HG03442 (cell line): ENCODE measurements around the gene OR7G2.
"Not testable (repeated sequence)": the region's sequence is repeated elsewhere in the genome, so short reads cannot be mapped to it uniquely, and the experiment has no call there.

ENCODE experiments used
- ATAC-seq: cut with Tn5 transposase; IDR thresholded peaks from one replicate; pipeline ENCODE4 v1.9.1; 2021; ENCODE audit warnings: mild to moderate bottlenecking, moderate library complexity; ENCODE audit not compliant: unreplicated experiment

The OR7G2 gene

DNA sequence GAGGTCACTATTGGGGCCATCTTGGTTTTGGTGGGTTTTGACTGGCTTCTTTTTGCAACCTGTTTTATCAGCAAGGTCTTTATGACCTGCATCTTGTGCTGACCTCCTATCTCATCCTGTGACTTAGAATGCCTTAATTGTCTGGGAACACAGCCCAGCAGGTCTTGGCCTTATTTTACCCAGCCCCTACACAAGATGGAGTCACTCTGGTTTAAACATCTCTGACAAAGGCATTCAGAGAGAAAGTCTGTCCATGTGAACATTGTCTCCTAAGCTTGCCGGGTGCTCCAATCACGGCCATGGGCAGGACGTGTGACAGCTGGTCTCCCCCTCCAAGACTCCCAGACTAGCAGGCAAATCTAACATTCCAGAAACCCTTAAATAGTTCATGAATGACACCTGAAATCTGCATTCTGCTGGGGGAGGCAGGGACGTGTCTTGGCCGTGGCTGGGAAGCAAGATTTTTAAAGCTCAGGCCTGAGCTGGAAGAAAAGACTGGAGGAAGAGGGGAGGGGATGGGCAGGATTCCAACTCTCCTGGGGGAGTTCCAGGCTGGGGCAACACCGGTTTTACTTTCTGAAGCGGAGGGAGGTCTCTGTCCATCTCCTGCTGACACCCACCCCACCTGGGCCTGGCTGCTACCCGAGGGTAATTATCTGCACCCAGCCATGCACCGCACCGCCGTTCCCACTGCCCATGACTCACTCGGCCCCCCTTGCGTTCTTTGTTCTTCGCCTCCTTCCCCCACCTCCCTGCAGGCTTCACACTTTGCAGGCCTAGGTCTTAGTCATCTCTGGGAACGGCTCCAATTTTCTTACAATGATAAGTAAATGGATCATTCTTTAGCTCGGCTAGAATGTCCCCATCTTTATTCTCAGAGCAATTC is 32.0 kb downstream of the OR7G2 start:
- ATAC-seq, result no peak

DNA sequence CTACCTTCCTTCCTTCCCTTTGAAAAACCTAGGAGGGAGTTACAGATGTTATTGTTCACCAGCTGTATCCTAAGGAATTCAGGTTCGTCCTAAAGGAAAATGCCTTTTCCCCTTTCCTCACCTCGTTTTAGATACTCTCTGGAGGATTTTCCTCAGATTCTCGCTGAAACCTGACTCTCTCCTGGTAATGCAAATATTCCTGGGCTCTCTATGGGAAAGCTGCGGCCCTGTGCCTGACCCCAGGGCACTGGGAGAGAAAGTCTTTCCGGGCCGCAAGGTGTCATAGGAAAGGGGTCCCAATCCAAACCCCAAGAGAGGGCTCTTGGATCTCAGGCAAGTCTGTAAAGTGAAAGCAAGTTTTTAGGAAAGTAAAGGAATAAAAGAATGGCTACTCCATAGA is 33.5 kb downstream of the OR7G2 start:
- ATAC-seq, result no peak

DNA sequence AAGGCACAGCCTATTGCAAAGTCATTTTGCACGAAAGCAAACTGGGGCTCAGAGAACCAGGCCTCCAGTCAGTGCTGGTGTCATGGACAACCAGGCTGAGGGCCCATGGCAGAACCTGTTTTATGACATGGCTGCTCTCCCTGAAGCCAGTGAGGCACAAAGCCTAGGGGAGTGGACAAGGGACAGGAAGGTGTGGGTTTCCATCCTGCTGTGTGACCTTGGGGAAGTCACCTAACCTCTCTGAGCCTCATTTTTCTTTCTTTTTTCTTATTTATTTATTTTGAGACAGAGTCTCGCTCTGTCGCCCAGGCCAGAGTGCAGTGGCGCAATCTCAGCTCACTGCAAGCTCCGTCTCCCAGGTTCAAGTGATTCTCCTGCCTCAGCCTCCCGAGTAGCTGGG is 35.6 kb downstream of the OR7G2 start:
- ATAC-seq, result not testable (repeated sequence)

DNA sequence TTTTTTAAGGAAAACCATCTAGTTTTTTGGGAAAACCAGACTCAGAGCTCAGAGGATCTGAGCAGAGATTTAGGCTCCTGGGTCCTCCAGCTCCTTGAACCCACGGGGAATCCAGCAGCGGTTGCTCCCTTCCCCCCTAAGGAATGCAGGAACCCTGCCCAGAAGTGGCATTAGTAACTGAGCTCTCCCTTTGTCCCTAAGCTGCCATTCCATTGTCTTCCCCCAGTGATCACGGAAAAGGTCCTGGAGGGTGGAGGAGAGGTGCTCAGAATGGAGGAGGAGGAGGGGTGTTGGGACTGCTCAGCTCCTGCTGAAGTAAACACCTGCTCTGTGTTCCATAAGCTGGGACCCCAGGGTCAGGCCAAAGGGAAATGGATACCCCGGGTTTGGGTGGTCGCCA is 37.2 kb downstream of the OR7G2 start:
- ATAC-seq, result no peak

DNA sequence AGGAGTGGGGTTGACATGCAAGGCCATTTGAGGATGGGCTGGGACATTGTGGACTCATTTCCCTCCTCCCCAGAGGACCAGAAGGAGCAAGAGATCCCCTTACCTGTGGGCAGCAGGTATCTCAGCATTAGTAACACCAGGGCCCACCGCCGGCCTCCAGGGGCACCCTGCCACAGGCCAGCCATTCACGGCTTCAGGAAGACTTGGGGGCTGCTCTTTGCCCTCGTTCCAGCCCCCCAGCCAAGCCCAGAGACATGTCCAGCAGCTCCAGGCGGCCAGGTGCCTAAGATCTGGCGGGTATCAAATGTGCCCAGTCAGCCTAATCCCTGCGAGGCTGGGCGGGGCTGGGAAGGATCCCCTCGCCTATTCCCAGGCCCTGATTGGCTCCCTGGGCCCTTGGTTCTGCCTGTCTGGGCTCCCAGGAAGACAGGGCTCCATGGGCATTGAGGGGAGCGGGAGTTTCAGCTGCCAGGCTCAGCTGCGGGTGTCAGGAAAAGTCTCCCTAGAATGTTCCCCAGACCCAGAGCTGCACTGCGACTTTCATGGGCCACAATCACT is 41.7 kb downstream of the OR7G2 start:
- no peak for ATAC-seq

DNA sequence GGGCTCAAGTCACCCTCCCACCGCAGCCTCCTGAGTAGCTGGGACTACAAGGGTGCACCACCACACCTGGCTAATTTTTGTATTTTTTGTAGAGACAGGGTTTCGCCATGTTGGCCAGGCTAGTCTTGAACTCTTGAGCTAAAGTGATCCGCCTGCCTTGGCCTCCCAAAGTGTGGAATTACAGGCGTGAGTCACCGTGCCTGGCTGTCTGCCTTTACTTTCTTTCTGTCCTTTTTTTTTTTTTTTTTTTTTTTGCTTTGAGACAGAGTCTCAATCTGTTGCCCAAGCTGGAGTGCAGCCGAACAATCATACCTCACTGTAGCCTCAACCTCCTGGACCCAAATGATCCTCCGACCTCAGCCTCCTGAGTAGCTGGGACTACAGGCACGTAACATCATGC is 45.4 kb downstream of the OR7G2 start:
- ATAC-seq, result no peak

DNA sequence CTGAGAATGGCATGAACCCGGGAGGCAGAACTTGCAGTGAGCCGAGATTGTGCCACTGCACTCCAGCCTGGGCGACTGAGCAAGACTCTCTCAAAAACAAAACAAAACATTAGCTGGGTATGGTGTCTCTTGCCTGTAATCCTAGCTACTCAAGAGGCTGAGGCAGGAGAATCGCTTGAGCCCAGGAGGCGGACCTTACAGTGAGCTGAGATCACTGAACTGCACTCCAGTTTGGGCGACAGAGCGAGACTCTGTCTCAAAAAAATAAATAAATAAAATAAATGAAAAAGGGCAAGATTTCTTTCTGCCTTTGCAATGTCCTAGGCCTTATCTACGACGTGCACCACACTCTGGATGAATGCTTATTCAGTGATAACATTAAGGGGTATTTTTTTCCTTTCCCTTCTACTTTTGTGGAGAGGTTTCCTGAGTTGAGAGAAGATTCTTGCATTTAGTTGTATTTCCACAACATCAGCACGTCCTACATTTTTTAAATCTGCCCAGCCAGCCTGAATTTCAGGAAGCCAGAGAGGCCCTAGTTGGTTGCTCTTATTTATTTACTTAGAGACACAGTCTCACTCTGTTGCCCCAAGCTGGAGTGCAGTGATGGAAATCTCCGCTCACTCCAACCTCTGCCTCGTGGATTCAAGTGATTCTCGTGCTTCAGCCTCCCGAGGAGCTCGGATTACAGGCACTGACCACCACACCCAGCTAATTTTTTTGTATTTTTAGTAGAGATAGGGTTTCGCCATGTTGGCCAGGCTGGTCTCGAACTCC is 46.5 kb downstream of the OR7G2 start:
- ATAC-seq, result no peak

DNA sequence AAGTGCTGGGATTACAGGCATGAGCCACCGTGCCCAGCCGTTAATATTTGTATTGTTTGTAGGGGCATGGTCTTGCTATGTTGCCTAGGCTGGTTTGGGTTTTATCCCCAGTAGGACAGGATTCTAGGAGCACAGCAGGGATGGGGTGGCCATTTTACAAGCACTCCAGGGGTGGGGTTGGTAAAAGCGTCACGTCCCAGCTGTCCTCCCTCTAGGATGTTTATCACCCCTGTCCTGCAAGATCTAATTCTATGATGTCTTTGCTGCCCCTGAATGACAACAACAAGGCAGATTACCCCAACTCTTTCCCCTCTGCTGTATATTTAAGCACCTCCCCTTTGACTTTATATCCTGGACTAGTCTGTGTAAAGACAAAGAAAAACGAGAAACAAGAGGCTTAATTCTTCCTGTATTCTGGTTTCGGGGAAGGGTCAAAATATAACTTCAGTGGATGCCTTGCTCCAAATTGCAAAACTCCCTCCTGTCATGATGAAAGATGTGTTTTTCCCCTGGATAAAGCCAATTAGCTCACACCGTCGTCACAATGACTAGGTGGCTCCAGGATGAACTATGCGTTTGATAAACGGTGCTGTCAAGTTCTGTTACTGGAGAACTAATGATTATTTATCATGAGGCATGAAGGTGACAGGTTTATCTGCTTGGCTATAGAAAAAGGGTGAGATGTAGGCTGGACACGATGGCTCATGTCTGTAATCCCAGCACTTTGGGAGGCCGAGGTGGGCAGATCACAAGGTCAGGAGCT is 48.2 kb downstream of the OR7G2 start:
- ATAC-seq, result no peak

DNA sequence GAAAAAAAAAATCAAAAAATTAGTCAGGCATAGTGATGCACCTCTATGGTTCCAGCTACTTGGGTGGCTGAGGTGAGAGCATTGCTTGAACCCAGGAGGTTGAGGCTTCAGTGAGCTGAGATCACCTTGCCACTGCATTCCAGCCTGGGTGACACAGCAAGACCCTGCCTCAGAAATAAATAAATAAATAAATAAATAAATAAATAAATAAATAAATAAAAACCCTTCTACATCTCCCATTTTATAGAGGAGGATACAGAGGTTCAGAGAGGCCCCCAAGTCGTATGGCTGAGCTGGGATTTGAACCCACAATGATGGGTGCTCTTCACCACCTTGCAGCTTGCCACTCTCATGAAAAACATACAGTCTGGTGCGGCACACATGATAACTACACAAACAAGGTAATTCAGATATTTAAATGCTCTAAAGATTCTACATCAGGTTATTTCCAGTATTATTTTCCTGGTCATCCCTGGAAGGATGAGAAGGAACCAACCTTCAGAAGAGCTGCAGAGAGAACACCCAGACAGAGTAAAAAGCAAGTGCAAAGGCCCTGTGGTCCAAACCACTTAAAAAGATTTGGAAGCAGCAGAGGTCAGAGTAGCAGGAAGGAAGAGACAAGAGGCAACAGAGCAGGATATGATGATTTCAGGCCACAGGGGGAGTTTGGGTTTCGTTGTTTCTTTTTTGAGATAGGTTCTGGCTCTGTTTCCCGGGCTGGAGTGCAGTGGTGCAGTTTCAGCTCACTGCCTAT is 49.6 kb downstream of the OR7G2 start:
- ATAC-seq, result no peak

DNA sequence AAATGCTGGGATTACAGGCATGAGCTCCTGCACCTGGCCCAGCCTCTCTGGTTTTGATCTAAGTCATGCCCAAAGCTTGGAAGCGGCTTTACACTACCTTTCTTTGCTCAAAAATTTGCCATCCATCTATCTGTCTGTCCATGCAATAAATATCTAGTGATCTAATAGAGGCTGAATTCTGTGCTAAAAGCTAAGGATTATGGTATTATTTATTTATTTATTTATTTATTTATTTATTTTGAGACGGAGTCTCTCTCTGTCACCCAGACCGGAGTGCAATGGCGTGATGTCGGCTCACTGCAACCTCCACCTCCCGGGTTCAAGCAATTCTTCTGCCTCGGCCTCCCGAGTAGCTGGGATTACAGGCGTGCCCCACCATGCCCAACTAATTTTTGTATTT is 51.1 kb downstream of the OR7G2 start:
- not testable (repeated sequence) for ATAC-seq

DNA sequence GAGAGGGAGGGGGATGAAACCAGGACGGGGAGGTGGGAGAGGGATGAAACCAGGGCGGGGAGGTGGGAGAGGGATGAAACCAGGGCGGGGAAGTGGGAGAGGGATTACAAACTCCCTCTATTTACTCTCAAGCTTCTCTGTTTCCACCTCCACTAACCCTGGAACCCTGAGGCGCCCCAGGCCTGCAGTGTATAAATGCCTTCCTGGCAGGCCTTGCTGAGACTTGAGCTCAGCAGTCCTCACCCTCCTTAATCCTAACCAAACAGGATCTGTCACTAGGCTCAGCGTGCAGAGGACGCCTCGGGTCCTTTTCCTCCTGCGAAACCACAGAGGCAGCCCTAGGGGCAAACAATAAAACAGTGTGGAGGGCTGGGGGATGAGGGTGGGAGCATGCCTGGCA is 52.5 kb downstream of the OR7G2 start:
- ATAC-seq, result no peak

DNA sequence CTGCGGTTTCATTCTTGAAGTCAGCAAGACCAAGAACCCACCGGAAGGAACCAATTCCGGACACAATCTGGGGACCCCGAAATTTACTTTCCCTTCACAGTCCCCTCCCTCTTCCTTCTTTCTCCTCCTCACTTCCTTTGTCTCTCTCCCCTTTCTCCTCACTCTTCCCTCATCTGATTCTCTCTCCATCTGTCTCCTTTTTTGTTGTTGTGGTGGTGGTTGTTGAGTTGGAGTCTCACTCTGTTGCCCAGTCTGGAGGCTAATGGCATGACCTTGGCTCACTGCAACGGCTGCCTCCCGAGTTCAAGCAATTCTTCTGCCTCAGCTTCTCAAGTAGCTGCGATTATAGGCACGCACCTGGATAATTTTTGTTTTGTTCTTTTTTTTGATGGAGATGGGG is 53.1 kb downstream of the OR7G2 start:
- ATAC-seq, result no peak

DNA sequence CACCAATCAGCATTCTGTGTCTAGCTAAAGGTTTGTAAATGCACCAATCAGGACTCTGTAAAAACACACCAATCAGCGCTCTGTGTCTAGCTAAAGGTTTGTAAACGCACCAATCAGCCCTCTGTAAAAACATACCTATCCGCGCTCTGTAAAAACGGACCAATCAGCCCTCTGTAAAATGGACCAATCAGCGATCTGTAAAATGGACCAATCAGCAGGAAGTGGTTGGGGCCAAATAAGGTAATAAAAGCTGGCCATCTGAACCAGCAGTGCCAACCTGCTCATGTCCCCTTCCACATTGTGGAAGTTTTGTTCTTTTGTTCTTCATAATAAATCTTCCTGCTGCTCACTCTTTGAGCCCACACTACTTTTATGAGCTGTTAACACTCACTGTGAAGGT is 53.6 kb downstream of the OR7G2 start:
- ATAC-seq, result not testable (repeated sequence)

DNA sequence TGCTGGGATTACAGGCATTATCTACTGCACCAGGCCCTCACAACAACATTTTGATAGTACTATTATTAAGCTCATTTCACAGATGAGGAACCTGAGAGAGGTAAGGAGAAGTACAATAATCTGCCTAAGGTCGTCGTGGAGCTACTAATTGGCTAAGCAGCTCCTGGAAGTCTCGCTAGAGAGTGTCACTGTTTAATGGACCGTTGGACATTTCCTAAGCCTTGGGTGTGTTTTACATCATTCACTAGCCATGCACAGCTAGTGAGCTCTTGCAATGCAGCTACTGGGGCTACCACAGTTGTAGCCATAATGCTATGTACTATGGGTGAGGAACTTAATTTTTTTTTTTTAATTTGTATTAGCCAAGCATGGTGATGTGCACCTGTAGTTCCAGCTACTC is 54.4 kb downstream of the OR7G2 start:
- no peak for ATAC-seq
